ENCODE results near the gene CNIH2.
"Not testable (repeated sequence)": the region's sequence is repeated elsewhere in the genome, so short reads cannot be mapped to it uniquely, and the experiment has no call there.

The CNIH2 gene

GRCh38 chr11:66318600-66318970, 40.6 kb downstream of the CNIH2 start:
- DNase-seq (ENCODE audit: insufficient read length) (no peak), FAIRE-seq (no peak)
- no peak for TF ChIP-seq POLR2A (IDR thresholded peaks at IDR 0.05; ENCODE audit: low read depth, low read length)
- no peak for TF ChIP-seq POLR2AphosphoS5 (IDR thresholded peaks at IDR 0.05; ENCODE audit: low read depth, low read length)
- no peak for TF ChIP-seq TAF1 (IDR thresholded peaks at IDR 0.05; ENCODE audit: borderline replicate concordance, low read depth, low read length)

- not testable (repeated sequence) for FAIRE-seq
Measured at GRCh38 chr11:66320289-66320688, 42.3 kb downstream of the CNIH2 start.

GRCh38 chr11:66320748-66321147, 42.8 kb downstream of the CNIH2 start:
- not testable (repeated sequence) for FAIRE-seq; DNase-seq (ENCODE audit: insufficient read length)

More at GRCh38 chr11:66320289-66320688, 42.3 kb downstream of the CNIH2 start:
- DNase-seq (ENCODE audit: insufficient read length) = not testable (repeated sequence)

- TF ChIP-seq POLR2AphosphoS5 (IDR thresholded peaks at IDR 0.05; ENCODE audit: low read depth, low read length) (no peak), TAF1 (IDR thresholded peaks at IDR 0.05; ENCODE audit: borderline replicate concordance, low read depth, low read length) (no peak), POLR2A (IDR thresholded peaks at IDR 0.05; ENCODE audit: low read depth, low read length) (no peak)
- no peak for FAIRE-seq
Measured at GRCh38 chr11:66321606-66322005, 43.6 kb downstream of the CNIH2 start.

GRCh38 chr11:66322732-66323427, 44.9 kb downstream of the CNIH2 start:
- no peak for FAIRE-seq
- TF ChIP-seq POLR2AphosphoS5 (IDR thresholded peaks at IDR 0.05; ENCODE audit: low read depth, low read length) = no peak
- no peak for TF ChIP-seq TAF1 (IDR thresholded peaks at IDR 0.05; ENCODE audit: borderline replicate concordance, low read depth, low read length)
- no peak for TF ChIP-seq POLR2A (IDR thresholded peaks at IDR 0.05; ENCODE audit: low read depth, low read length)
- no peak for DNase-seq (ENCODE audit: insufficient read length)

More at GRCh38 chr11:66321606-66322005, 43.6 kb downstream of the CNIH2 start:
- DNase-seq (ENCODE audit: insufficient read length) = no peak

GRCh38 chr11:66323684-66324083, 45.7 kb downstream of the CNIH2 start:
- FAIRE-seq = no peak
- TF ChIP-seq POLR2AphosphoS5 (IDR thresholded peaks at IDR 0.05; ENCODE audit: low read depth, low read length) = no peak
- TF ChIP-seq POLR2A (IDR thresholded peaks at IDR 0.05; ENCODE audit: low read depth, low read length) = no peak
- TF ChIP-seq TAF1 (IDR thresholded peaks at IDR 0.05; ENCODE audit: borderline replicate concordance, low read depth, low read length) = no peak
- no peak for DNase-seq (ENCODE audit: insufficient read length)

GRCh38 chr11:66324664-66325063, 46.7 kb downstream of the CNIH2 start:
- DNase-seq (ENCODE audit: insufficient read length) (no peak), FAIRE-seq (no peak)
- TF ChIP-seq POLR2AphosphoS5 (IDR thresholded peaks at IDR 0.05; ENCODE audit: low read depth, low read length) (no peak), POLR2A (IDR thresholded peaks at IDR 0.05; ENCODE audit: low read depth, low read length) (no peak), TAF1 (IDR thresholded peaks at IDR 0.05; ENCODE audit: borderline replicate concordance, low read depth, low read length) (no peak)

GRCh38 chr11:66325263-66325671, 47.3 kb downstream of the CNIH2 start:
- TF ChIP-seq POLR2AphosphoS5 (IDR thresholded peaks at IDR 0.05; ENCODE audit: low read depth, low read length) = no peak
- no peak for TF ChIP-seq TAF1 (IDR thresholded peaks at IDR 0.05; ENCODE audit: borderline replicate concordance, low read depth, low read length)
- no peak for TF ChIP-seq POLR2A (IDR thresholded peaks at IDR 0.05; ENCODE audit: low read depth, low read length)
- FAIRE-seq (no peak), DNase-seq (ENCODE audit: insufficient read length) (no peak)

GRCh38 chr11:66326261-66327111, 48.5 kb downstream of the CNIH2 start:
- no peak for TF ChIP-seq TAF1 (IDR thresholded peaks at IDR 0.05; ENCODE audit: borderline replicate concordance, low read depth, low read length)
- FAIRE-seq (no peak), DNase-seq (ENCODE audit: insufficient read length) (no peak)

- FAIRE-seq (no peak), DNase-seq (ENCODE audit: insufficient read length) (no peak)
- no peak for TF ChIP-seq TAF1 (IDR thresholded peaks at IDR 0.05; ENCODE audit: borderline replicate concordance, low read depth, low read length)
- TF ChIP-seq POLR2A (IDR thresholded peaks at IDR 0.05; ENCODE audit: low read depth, low read length) = no peak
- TF ChIP-seq POLR2AphosphoS5 (IDR thresholded peaks at IDR 0.05; ENCODE audit: low read depth, low read length) = no peak
Measured at GRCh38 chr11:66327171-66328030, 49.4 kb downstream of the CNIH2 start.

GRCh38 chr11:66328031-66328301, 50.0 kb downstream of the CNIH2 start:
- TF ChIP-seq TAF1 (IDR thresholded peaks at IDR 0.05; ENCODE audit: borderline replicate concordance, low read depth, low read length) = no peak
- TF ChIP-seq POLR2A (IDR thresholded peaks at IDR 0.05; ENCODE audit: low read depth, low read length) = no peak
- TF ChIP-seq POLR2AphosphoS5 (IDR thresholded peaks at IDR 0.05; ENCODE audit: low read depth, low read length) = no peak
- DNase-seq (ENCODE audit: insufficient read length) = no peak
- FAIRE-seq = no peak
